DND-41 (cell line): ENCODE measurements around the gene DNM3.

Experiments
- ATAC-seq: fragments of 200-7000 bp; cut with Tn5 transposase; 3 replicates; pipeline ENCODE4 v1.9.1; 2021; ENCODE audit warnings: low read depth; ENCODE audit not compliant: insufficient read depth
- DNase-seq: peaks from one replicate; pipeline ENCODE4 v3.0.0-alpha.2; 2020
- H2AFZ ChIP-seq: 2 replicates; pipeline ENCODE4 v1.6.0; 2012; ENCODE audit warnings: low read depth, low read length
- H3K27ac ChIP-seq: 2 replicates; pipeline ENCODE4 v1.5.1; 2012; ENCODE audit warnings: low read length, inconsistent platforms
- H3K27me3 ChIP-seq: fragments of 200-600 bp; sonication (generic); 2 replicates; pipeline ENCODE4 v1.6.0; 2012; ENCODE audit warnings: low read length, mild to moderate bottlenecking, inconsistent platforms; ENCODE audit not compliant: insufficient read depth, poor library complexity
- H3K36me3 ChIP-seq: 2 replicates; pipeline ENCODE4 v1.5.1; 2012; ENCODE audit warnings: low read length, inconsistent platforms; ENCODE audit not compliant: insufficient read depth
- H3K4me1 ChIP-seq: 2 replicates; pipeline ENCODE4 v1.5.1; 2012; ENCODE audit warnings: mild to moderate bottlenecking, low read length; ENCODE audit not compliant: insufficient read depth
- H3K4me2 ChIP-seq: 2 replicates; pipeline ENCODE4 v1.6.0; 2012; ENCODE audit warnings: mild to moderate bottlenecking, moderate library complexity, low read length, inconsistent platforms; ENCODE audit not compliant: insufficient read depth
- H3K4me3 ChIP-seq, 2 experiments: fragments of 200-600 bp in 1 of 2; shearing (Covaris generic) in 1 of 2; 2 replicates each; pipeline ENCODE4 v1.5.1; 2012 to 2016; ENCODE audit warnings: inconsistent platforms in 2 of 2, low read length in 2 of 2, mild to moderate bottlenecking in 2 of 2, low read depth in 1 of 2, moderate library complexity in 1 of 2
- H3K79me2 ChIP-seq: 2 replicates; pipeline ENCODE4 v1.6.0; 2012; ENCODE audit warnings: low read length, inconsistent platforms; ENCODE audit not compliant: insufficient read depth
- H3K9ac ChIP-seq: 2 replicates; pipeline ENCODE4 v1.6.0; 2012; ENCODE audit warnings: low read depth, mild to moderate bottlenecking, inconsistent platforms, low read length, moderate library complexity
- H3K9me3 ChIP-seq: 2 replicates; pipeline ENCODE4 v1.5.1; 2012; ENCODE audit warnings: low read length, moderate library complexity, mild to moderate bottlenecking, inconsistent platforms; ENCODE audit not compliant: insufficient read depth, severe bottlenecking
- H4K20me1 ChIP-seq: 2 replicates; pipeline ENCODE4 v1.6.0; 2012; ENCODE audit warnings: low read length; ENCODE audit not compliant: insufficient read depth
- CTCF ChIP-seq: IDR thresholded peaks from 2 replicates; pipeline ENCODE4 v1.5.1; 2012; ENCODE audit warnings: borderline replicate concordance, low read length, moderate library complexity, mild to moderate bottlenecking; ENCODE audit not compliant: poor library complexity, severe bottlenecking; ENCODE audit errors: extremely low read depth
- EZH2 ChIP-seq: IDR thresholded peaks from 3 replicates; pipeline ENCODE4 v1.6.1; 2012; ENCODE audit warnings: borderline replicate concordance, low read depth, mild to moderate bottlenecking, moderate library complexity, low read length, inconsistent platforms; ENCODE audit not compliant: severe bottlenecking

Gene DNM3

GRCh38 chr1:172219966-172220365 is 378.7 kb downstream of the DNM3 start:
- Histone ChIP-seq H3K36me3 (no peaks in the 10 kb centered on the region), H3K27ac (no peak overlapping the region), H3K9me3 (no peaks in the 10 kb centered on the region), H3K9ac (no peak overlapping the region), H2AFZ (no peak overlapping the region), H3K4me2 (no peak overlapping the region), H3K27me3 (peaks cover 13% of the 10 kb centered on the region), H3K4me3 (no peak overlapping the region), H3K4me1 (no peaks in the 10 kb centered on the region), H4K20me1 (no peaks in the 10 kb centered on the region), H3K79me2 (no peaks in the 10 kb centered on the region)
- TF ChIP-seq EZH2 (no peak), CTCF (no peak)
- DNase-seq = no peak
- ATAC-seq = no peak

DNA sequence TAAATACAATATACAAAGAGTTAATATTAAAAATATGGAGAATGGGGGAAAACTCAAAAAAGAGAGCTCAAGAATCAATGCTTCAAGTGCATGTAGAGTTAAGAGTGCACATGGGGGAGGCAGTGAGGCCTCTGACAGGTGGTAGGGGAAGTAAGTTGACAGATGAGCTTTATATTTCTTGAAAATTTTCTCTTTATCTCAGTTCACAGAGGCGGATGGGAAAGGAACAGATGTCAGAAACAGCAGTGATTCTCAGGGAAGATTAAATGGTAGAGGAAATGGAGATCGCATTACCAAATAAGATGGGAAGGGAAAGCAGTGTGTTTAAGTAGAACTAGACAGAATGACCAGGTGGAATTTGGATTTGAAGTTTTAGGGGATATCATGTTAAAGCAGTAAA is 379.1 kb downstream of the DNM3 start:
- Histone ChIP-seq H3K27ac (no peak overlapping the region), H4K20me1 (no peaks in the 10 kb centered on the region), H3K36me3 (no peaks in the 10 kb centered on the region), H3K79me2 (no peaks in the 10 kb centered on the region), H2AFZ (no peak overlapping the region), H3K4me3 (no peak overlapping the region), H3K27me3 (peaks cover 10% of the 10 kb centered on the region), H3K9me3 (no peaks in the 10 kb centered on the region), H3K4me1 (no peaks in the 10 kb centered on the region), H3K4me2 (no peak overlapping the region), H3K9ac (no peak overlapping the region)
- TF ChIP-seq EZH2 = no peak
- no peak for TF ChIP-seq CTCF
- ATAC-seq (no peak), DNase-seq (no peak)

DNA sequence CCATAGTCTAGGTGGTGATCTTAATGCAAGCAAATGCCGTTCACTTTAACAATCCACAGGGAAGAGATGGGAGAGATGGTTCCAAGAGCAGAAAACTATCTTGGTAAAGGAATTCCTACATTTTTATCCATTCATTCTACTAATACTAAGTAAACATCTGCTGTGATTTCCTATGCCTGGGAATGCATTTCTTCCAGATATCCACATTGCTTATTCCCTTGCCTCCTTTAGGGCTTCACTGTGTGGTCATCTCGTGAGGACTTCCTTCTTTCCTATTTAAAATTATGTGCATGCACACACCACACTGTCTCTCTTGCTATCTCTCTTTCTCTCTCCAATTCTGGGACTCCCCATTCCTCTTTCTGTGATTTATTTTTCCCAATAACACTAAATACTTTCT is 380.1 kb downstream of the DNM3 start:
- TF ChIP-seq CTCF (no peak), EZH2 (no peak)

GRCh38 chr1:172224871-172225270 is 383.6 kb downstream of the DNM3 start:
- Histone ChIP-seq H3K79me2 (no peaks in the 10 kb centered on the region), H3K4me1 (no peaks in the 10 kb centered on the region), H3K36me3 (no peaks in the 10 kb centered on the region), H3K9ac (no peak overlapping the region), H3K9me3 (no peaks in the 10 kb centered on the region), H3K27ac (no peak overlapping the region), H3K27me3 (peaks cover 2% of the 10 kb centered on the region), H3K4me3 (no peak overlapping the region), H3K4me2 (no peak overlapping the region), H4K20me1 (no peaks in the 10 kb centered on the region), H2AFZ (no peak overlapping the region)
- no peak for TF ChIP-seq EZH2
- no peak for TF ChIP-seq CTCF
- no peak for ATAC-seq
- DNase-seq = no peak

More for the DNA sequence above, 380.1 kb downstream of the DNM3 start:
- H3K9ac ChIP-seq = no peak overlapping the region
- no peak overlapping the region for H3K4me3 ChIP-seq
- H2AFZ ChIP-seq = no peak overlapping the region
- H3K4me1 ChIP-seq = no peaks in the 10 kb centered on the region
- H3K79me2 ChIP-seq = no peaks in the 10 kb centered on the region
- H3K27ac ChIP-seq = no peak overlapping the region
- H3K36me3 ChIP-seq = no peaks in the 10 kb centered on the region
- no peak overlapping the region for H3K4me2 ChIP-seq
- DNase-seq (no peak), ATAC-seq (no peak)
- no peaks in the 10 kb centered on the region for H4K20me1 ChIP-seq
- H3K27me3 ChIP-seq = peaks cover 10% of the 10 kb centered on the region
- H3K9me3 ChIP-seq = no peaks in the 10 kb centered on the region
